ENCODE results near the gene HTRA3. TPM values are rescaled to one million over a fixed set of nuclear protein-coding genes. Genes with fewer than 3 reads are reported as not detected.

HTRA3 gene
- total and polyA plus RNA-seq, 2 of the 8 experiments (the other 6 are each of a cell fraction or from before 2014, with no cell fraction given) = 3.2 to 5.8 TPM

DNA sequence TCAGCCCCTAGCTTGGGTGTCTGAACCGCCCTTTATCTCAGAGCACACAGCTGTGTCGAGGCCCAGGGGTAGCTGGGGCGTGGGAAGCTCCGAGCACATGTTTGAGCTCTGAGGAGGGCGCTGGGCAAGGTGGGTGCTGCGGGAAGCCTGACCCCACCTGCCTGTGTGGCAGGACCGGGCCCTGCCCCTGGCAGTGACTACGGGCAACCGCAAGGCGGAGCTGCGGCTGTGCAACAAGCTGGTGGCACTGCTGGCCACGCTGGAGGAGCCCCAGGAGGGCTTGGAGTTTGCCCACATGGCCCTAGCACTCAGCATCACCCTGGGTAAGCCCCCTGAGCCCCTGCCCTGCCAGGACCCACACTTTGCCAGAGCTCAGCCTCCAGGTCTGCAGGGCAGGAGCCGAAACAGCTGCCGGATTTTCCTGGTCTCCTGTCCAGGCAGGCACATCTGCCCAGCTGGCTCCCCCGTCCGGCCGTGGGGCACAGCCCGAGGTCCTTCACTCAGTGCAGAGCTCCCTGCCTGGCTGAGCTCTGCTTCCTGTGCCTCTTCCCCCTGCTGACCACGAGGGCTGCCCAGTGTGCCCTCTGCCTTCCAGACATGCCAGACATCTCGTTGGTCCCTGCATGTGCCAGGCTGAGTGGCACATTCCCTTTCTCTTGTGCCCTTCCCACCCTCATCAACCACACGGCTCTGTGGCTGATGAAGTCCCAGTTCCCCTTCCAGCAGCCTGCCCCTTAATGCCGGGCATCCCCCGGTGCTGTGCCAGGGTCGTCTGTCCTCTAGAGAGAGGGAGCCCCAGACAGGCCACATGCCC is 33.2 kb upstream of the HTRA3 start:
- H3K9ac ChIP-seq (replicated peaks in 1 of 4; ENCODE audit: extremely low read depth in 1 of 4, low read depth in 3 of 4, low read length in 3 of 4) = no peak overlapping the region
- H3K27ac ChIP-seq (ENCODE audit: low read depth, low read length) = no peak overlapping the region

More for the DNA sequence above, 33.2 kb upstream of the HTRA3 start:
- FAIRE-seq = no peak
- no peak overlapping the region for H3K18ac ChIP-seq (ENCODE audit: extremely low read depth, low read length)
- 89% methylated on average over 24 of the region's 24 CpGs; no CpG with 5 or more reads in 1 of the 2 experiments for WGBS, 2 experiments (ENCODE audit: extremely low coverage in 1 of 2, insufficient coverage in 1 of 2, insufficient read length in 1 of 2, insufficient replicate concordance in 2 of 2, low coverage in 1 of 2, low lambda C conversion rate in 2 of 2, missing lambda C conversion rate in 1 of 2)
- CTCF ChIA-PET (ENCODE audit: partially characterized antibody) = interaction anchor here (0.6 to 5.1 kb wide), 24 partner anchors 9 to 179 kb away, joined by 3 to 68 read pairs (median 4); no protein-coding TSS in a partner anchor
- POLR2A ChIA-PET (ENCODE audit: partially characterized antibody) = no interaction called here
- H3K79me2 ChIP-seq (ENCODE audit: control insufficient read depth in 1 of 2, insufficient read depth in 2 of 2, low read length in 2 of 2) = no peaks in the 10 kb centered on the region
- no peak overlapping the region for H2BK5ac ChIP-seq (ENCODE audit: low read depth, low read length)
- no peaks in the 10 kb centered on the region for H3K27me3 ChIP-seq (replicated peaks in 1 of 4; ENCODE audit: control insufficient read depth in 3 of 4, extremely low read depth in 1 of 4, insufficient read depth in 3 of 4, low read length in 3 of 4)
- no peak overlapping the region for H3K56ac ChIP-seq (replicated peaks; ENCODE audit: insufficient read length, low read depth, low read length)
- H3K4ac ChIP-seq (replicated peaks; ENCODE audit: insufficient read length, low read depth, low read length) = no peak overlapping the region
- H3K4me3 ChIP-seq (ENCODE audit: extremely low read depth in 1 of 4, insufficient read depth in 2 of 4, low read depth in 3 of 4, low read length in 4 of 4) = no peak overlapping the region
- no peaks in the 10 kb centered on the region; a peak in 1 of 4 replicates for H3K9me3 ChIP-seq (ENCODE audit: insufficient read depth in 2 of 2, low read depth in 1 of 2, low read length in 1 of 2)
- no peak overlapping the region for H2AK5ac ChIP-seq (ENCODE audit: low read depth, low read length)
- H2BK15ac ChIP-seq (ENCODE audit: low read length) = 0 out of 2 replicates have a peak overlapping the region, but pooled peaks have one; percentile 29
- no peak overlapping the region for H3K23ac ChIP-seq (ENCODE audit: insufficient read length)
- H3K4me2 ChIP-seq (ENCODE audit: insufficient read depth in 1 of 2, low read depth in 2 of 2, low read length in 2 of 2) = no peak overlapping the region
- peaks cover 0 to 6% (median 2%) of the 10 kb centered on the region in 4 experiments; a peak in 5 of 7 replicates for H3K4me1 ChIP-seq (replicated peaks in 1 of 4; ENCODE audit: control insufficient read depth in 3 of 4, insufficient read depth in 4 of 4, low read length in 3 of 4)
- H4K8ac ChIP-seq (ENCODE audit: extremely low read depth, insufficient read depth, low read length) = peak overlapping the region; percentile 51; the same call in 1 of the 2 replicates
- no peaks in the 10 kb centered on the region; a peak in 1 of 8 replicates for H3K36me3 ChIP-seq (ENCODE audit: control insufficient read depth in 2 of 4, insufficient read depth in 4 of 4, low read length in 3 of 4)
- no peak overlapping the region for H2BK20ac ChIP-seq (ENCODE audit: low read length)
- H4K5ac ChIP-seq (ENCODE audit: insufficient read length, low read depth, low read length) = no peak overlapping the region
- no peak for DNase-seq (ENCODE audit: low read depth in 1 of 2, low spot score in 2 of 2)
- H4K20me1 ChIP-seq (replicated peaks in 1 of 2; ENCODE audit: control insufficient read depth in 1 of 2, insufficient read depth in 2 of 2, low read length in 2 of 2) = peaks cover 0 to 12% of the 10 kb centered on the region in 2 experiments
- H3K23me2 ChIP-seq (ENCODE audit: low read depth, low read length) = peaks cover 10% of the 10 kb centered on the region; the same call in 1 of the 2 replicates
- no peak overlapping the region for H3K14ac ChIP-seq (ENCODE audit: insufficient read length)
- H2AFZ ChIP-seq (ENCODE audit: low read length) = no peak overlapping the region
- no peak overlapping the region for H2BK120ac ChIP-seq (replicated peaks; ENCODE audit: low read depth, low read length)
- H2BK12ac ChIP-seq (ENCODE audit: low read depth, low read length) = 0 out of 2 replicates have a peak overlapping the region, but pooled peaks have one; percentile 14
- no peak overlapping the region for H4K91ac ChIP-seq (replicated peaks; ENCODE audit: insufficient read length, low read length)
- no peak for TF ChIP-seq EZH2 (IDR thresholded peaks at IDR 0.05; ENCODE audit: low read depth, low read length, severe bottlenecking)
- TF ChIP-seq, protein P1, sequence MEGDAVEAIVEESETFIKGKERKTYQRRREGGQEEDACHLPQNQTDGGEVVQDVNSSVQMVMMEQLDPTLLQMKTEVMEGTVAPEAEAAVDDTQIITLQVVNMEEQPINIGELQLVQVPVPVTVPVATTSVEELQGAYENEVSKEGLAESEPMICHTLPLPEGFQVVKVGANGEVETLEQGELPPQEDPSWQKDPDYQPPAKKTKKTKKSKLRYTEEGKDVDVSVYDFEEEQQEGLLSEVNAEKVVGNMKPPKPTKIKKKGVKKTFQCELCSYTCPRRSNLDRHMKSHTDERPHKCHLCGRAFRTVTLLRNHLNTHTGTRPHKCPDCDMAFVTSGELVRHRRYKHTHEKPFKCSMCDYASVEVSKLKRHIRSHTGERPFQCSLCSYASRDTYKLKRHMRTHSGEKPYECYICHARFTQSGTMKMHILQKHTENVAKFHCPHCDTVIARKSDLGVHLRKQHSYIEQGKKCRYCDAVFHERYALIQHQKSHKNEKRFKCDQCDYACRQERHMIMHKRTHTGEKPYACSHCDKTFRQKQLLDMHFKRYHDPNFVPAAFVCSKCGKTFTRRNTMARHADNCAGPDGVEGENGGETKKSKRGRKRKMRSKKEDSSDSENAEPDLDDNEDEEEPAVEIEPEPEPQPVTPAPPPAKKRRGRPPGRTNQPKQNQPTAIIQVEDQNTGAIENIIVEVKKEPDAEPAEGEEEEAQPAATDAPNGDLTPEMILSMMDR (IDR thresholded peaks at IDR 0.05; ENCODE audit: control extremely low read depth in 1 of 3, insufficient read depth in 1 of 3, low read depth in 1 of 3, low read length in 3 of 3) = peak in 1 of 3 experiments; percentile 21; a peak in 1 of 4 replicates
- H3K79me1 ChIP-seq (ENCODE audit: low read depth, low read length) = peaks cover 3% of the 10 kb centered on the region; the same call in 1 of the 2 replicates

All from H1 (cell line).